HFF-Myc (cell line): ENCODE results near the gene DEFB132.
A peak's percentile ranks its signal among the peaks of the same experiment; 100 is the strongest.
"Not testable (repeated sequence)": the region's sequence is repeated elsewhere in the genome, so short reads cannot be mapped to it uniquely, and the experiment has no call there.

Experiments used
- DNase-seq: peaks from one replicate; pipeline ENCODE4 v3.0.0-alpha.2; 2011; ENCODE audit warnings: low read depth; ENCODE audit errors: extremely low read depth
- H3K4me3 ChIP-seq: replicated peaks from 2 replicates; pipeline ENCODE4 v1.5.1; 2011; ENCODE audit warnings: low read depth, mild to moderate bottlenecking, control low read depth, low read length
- CTCF ChIP-seq: IDR thresholded peaks from 2 replicates; pipeline ENCODE4 v1.5.1; 2012; ENCODE audit warnings: mild to moderate bottlenecking, low read depth, low read length, control low read depth; ENCODE audit errors: missing control alignments

The DEFB132 gene

GRCh38 chr20:237929-238328, 19.6 kb upstream of the DEFB132 start:
- no peak overlapping the region for H3K4me3 ChIP-seq
- TF ChIP-seq CTCF, result no peak
- no peak for DNase-seq

GRCh38 chr20:242905-243304, 14.6 kb upstream of the DEFB132 start:
- no peak for TF ChIP-seq CTCF
- no peak overlapping the region for H3K4me3 ChIP-seq
- no peak for DNase-seq

DNA sequence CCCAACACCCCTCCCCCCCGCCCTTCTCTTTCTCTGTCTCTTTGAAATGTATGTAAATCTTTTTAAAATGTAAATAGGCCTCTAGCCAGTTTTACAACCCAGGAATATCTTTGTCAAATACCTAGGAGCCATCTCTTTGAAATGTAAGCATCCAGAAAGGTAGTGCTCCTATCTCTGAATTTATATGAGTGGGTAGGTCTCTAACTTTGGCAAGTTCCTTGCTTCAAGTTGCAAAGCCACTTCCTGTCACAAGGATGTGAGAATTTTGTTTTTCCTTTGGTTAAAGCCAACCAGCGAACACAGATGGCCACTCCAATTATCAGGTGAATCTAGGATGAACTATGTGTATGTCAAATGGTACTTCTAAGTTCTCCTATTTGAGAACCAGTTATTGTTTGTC, 6.2 kb upstream of the DEFB132 start:
- DNase-seq, result no peak
- TF ChIP-seq CTCF, result no peak
- no peak overlapping the region for H3K4me3 ChIP-seq

- TF ChIP-seq CTCF, result no peak
- H3K4me3 ChIP-seq, result no peak overlapping the region
- DNase-seq, result no peak
Measured at GRCh38 chr20:252801-253200, 4.7 kb upstream of the DEFB132 start.

GRCh38 chr20:253447-253846, 4.1 kb upstream of the DEFB132 start:
- not testable (repeated sequence) for DNase-seq

GRCh38 chr20:258269-258858, 840 bp downstream of the DEFB132 start:
- no peak for DNase-seq
- no peak overlapping the region for H3K4me3 ChIP-seq
- TF ChIP-seq CTCF, result no peak

More at GRCh38 chr20:253447-253846, 4.1 kb upstream of the DEFB132 start:
- H3K4me3 ChIP-seq, result not testable (repeated sequence)

DNA sequence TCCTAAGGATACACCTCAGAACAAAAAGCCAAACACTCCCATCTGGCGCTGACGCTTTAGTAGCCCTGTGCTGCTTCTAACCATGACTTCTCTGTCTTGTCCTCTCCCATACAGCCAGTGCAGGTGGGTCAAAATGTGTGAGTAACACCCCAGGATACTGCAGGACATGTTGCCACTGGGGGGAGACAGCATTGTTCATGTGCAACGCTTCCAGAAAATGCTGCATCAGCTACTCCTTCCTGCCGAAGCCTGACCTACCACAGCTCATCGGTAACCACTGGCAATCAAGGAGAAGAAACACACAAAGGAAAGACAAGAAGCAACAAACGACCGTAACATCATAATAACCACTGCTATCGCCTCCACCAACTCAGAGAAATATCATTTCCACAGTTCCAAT, 1.4 kb downstream of the DEFB132 start:
- peak; percentile 13 for TF ChIP-seq CTCF

More for the DNA sequence above, 1.4 kb downstream of the DEFB132 start:
- no peak for DNase-seq
- H3K4me3 ChIP-seq, result no peak overlapping the region
